NCI-H2171 (cell line): Measurements from ENCODE around the gene ARSI.

Experiments used
- DNase-seq: peaks from one replicate; lab custom pipeline; 2025; lab: John Stamatoyannopoulos, UW

The ARSI gene

DNA sequence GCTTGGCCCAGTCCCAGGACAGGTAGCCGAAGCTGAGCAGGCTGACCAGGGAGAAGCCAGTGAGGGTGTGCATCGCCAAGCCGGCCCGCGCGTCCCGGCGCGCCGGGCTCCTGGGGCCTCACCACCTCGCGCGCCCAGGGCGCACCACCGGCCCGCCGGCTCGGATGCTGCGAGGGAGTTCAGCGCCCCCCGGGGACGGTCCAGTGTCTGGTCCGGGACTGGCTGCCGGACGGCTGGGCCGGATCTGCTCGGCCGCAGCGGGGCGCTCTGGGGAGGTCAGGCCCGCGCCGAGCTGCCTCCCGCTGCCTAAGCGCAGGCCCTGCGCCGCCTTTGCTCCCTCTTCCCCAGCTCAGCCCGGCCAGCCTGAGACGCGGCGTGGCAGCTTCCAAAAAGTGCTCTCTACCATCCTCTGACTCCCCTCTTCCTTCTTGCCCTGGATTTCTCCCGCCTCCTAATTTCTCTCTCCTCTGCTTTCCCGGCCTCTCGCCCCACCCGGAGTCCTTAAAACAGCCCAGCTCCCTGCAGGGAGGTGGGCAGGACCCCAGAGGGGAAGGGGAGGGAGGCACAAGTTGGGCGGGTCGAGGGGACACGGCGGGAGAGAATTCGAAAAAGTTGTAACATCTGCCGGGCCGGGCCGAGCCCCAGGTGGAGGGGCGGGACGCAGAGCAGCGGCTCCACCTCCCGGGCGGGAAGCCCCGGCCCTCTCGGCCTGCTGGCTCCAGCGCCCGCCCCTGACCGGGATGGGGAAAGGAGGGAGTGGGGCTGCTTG, at the start of gene ARSI:
Gene ARSI (minus strand): TSS at position 605 of the 769 bp plus-strand sequence. CDS start 532 bp downstream, at position 73.
- no peak for DNase-seq

DNA sequence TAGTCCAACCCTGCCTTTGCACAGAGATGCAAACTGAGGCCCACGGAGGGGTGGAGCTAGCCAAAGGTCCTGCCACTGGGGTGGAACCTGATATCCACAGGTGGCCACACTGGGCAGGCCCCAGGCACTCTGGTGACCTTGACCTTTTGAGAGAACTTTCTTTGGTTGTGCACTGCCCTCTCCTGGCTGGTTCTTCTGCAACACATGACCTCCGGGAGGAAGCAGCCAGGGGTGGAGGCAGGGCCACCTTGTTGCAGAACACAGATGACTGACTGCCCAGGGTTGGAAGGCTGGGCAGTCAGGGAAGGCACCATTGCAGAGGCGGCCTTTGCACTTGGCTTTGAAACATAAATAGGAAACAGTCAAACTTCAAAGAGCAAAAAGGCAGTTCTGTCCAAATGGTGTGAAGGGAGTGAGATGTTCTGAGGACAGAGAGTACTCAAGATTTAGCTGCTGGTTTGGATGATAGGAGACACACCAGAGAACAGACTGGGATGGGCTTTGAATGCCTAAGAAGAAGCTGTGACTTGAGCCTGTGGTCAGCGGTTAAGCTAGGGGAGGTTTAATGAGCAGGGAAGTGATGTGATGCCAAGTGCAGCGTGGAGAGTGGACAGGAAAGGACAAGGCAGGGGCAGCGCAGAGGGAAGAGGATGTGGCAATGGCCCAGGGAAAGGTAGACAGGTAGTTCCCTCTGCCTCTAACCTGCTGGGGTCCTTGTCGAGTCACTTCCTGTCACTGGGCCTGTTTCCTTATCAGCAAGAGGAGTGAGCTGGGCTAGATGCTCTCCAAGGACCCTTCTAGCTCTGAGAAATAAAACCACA, 48.0 kb upstream of the ARSI start:
- DNase-seq = no peak

DNA sequence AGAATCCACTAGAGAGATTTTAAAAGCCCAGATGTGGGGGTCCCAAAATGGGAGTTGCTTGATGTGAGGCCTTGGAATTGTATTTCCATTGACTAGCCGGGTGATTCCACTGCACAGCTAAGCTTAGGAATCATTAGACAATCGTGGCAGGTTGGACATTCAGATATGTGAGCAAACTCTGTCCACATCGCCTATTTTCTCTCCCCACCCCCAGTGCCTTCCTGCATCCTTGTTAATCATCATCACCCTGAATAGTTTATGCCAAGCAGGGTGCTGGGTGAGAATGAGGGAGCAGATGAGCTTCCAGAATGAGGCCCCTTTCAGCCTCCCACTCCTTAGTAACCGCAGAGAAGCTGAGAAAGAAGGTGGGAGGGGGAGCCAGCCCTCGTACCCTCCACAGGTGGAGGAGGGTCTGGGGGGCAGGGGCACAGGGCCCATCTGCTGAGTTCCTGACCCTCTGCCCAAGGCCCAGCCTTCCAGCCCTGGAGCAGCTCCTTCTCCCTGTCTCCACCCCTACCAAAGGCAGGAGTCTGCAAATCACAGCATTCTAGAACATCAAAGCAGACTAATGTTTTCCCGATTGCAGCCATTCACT, 47.1 kb upstream of the ARSI start:
- DNase-seq = no peak

DNA sequence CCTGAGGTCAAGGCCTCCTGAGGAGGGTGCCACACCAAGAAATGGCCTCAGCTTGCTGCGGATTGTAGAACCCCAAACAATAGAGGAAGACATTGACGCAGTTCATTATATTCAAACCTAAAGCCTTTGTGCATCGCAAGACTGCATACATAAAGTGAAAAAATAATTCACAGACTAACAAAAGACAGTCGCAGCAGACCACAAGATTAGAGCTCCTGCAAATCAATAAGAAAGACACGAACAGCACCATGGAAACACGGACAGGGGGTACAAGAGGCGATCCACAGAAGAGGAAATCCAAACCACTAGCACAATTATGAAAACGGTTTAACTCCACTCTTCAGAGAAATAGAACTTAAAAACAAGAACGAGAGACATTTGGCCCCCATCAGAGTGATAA, 44.7 kb upstream of the ARSI start:
- DNase-seq = no peak

DNA sequence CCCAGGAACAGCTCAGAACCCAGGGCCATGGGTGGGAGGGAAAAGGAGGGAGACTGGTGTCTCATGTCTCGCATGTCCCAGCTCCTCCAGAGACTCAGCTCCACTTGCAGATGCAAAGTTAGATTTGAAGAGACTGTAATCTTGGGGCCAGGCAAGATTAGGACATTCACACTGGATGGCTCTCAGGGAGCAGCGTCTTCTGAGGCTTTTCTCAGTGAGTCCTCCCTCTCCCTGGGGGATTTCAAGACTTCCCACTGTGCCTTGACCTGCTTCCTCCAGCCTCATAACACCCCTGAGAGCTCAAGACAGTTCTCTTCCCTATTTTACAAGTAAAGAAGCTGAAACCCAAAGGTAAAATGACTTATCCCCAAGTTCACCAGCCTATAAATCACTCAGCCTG, 44.3 kb upstream of the ARSI start:
- DNase-seq = no peak

DNA sequence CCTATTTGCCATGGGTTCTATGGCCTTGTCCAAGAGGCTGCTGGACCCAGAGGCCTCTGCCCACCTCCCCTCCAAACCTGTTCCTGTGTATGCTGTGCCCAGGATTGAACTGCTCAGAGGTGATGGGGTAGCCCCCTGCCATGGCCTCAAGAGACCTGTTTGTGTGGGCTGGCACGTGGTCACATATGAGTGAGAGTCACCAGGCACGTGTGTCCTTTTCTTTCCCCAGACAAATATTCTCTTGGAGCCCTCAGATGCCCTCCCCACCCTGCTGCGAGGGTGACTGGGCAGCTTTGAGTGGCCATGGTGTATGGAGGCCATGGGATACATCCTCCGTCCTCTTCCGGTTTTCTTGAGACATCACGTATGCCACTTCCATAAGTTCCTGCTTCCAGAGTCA, 43.9 kb upstream of the ARSI start:
- no peak for DNase-seq

DNA sequence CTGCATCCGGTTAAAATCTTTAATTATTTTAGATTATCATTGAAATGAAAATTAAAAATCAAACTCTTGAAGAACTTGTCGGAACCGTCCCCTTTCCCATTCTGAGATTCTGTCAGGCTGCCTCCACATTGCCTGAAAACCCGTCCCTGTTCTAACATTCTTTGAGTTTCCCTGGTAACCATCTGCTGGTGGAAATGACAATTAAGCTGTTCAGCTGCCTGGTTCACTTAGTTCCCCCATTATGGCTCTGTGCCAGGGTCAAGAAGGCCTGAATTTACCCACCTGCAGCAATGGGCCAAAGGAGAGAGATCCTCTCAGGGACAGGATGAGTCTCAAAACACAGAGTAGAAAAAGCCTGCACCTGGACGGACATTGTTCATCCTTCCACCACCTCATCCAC, 43.0 kb upstream of the ARSI start:
- no peak for DNase-seq

DNA sequence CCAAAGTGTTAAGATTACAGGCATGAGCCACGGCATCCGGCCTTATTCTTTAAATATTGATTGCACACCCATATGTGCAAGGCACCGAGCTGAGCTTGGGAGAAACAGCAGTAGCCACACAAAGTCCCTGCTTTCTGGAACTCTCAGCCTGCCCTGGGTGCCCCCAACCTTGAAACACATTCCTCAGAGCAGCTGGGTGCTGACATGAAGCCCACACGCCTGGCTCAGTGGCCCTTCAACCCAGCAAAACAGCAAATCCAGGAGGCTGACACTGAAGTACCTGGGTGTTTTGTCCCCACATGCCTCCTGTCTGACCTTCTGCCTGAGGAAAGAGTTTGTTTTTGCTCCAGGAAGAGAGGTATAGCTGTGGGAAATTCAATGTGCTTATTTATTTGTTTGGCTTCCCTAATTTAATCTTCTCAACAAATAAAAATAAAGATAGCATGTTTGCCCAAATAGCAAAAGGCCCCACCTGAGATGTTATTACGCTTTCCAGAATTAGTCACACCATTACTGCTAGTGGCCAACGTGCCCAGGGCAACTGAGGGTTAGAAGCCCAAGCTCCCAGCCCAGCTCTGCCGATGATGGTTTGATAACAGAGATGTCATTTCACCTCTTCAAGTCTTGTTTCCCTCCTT, 41.4 kb upstream of the ARSI start:
- no peak for DNase-seq

DNA sequence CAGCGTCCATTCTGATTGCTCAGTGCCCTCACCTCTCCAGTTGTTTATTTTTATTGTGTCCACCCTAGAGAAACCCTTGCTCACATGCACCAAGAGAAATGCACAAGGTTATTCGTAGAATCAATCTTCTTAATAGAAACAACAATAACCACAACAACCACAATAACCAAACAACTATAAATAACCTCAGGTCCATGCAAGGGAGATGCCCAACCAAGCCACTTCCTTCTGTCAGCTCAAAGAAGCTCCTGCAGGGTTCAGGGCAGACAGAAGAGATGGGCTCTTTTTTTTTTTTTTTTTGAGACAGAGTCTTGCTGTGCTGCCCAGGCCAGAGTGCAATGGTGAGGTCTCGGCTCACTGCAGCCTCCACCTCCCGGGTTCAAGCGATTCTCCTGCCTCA, 39.9 kb upstream of the ARSI start:
- no peak for DNase-seq

DNA sequence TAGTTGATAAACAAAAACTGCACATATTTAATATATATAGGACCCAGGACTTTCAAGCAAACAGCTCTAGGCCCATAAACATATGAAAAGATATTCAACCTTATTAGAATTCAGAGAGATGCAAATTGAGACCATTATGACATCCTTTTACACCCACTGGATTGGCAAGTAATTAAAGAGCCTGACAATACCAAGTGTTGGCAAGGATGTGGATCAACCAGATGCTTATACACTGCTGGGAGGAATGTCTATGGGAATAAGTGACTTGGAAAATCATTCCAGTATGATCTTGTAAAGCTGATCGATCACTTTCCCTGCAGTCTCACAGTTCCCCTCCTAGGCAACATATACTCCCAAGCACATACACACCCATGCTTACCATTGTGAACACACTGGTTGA, 39.3 kb upstream of the ARSI start:
- DNase-seq = no peak

DNA sequence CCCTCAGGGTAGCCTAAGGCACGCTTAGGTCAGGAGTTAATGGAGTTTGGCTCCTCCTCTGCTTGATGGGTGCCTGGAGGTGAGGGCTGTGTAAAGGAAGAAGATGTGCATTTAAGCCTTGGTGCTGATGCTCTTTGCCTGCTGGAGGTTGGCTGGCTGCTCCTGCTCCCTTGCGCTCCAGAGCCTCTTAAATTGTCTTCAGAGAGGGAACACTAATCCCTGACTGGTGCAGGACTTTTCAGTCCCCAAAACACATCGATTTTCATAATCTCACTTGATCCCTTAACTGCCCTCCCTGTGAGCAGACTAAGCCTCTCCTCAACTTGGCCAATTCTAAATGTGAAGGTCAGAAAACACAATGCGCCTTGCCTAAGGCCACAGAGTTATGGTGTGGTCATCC, 38.6 kb upstream of the ARSI start:
- no peak for DNase-seq

DNA sequence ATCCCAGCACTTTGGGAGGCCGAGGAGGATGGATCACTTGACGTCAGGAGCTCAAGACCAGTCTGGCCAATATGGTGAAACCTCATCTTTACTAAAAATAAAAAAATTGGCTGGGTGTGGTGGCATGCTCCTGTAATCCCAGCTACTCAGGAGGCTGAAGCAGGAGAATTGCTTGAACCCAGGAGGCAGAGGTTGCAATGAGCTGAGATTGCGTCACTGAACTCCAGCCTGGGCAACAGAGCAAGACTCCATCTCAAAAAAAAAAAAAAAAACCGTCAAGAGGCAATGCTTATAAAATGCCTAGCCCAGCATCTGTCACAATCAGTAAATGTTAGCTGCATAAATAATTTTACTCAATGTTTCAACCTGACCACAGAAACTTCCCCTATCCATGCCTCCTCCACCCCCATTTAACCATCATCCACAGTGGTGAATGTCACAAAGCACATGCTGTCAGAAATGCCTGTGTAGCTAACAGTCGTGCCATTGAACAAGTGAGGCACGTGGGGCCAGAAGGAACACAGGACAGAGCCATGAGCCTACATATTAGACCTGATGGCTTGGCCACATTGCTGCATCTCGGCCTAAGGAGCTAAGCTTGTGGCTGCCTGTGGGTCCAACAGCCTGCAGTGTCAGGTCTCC, 38.0 kb upstream of the ARSI start:
- DNase-seq = no peak

DNA sequence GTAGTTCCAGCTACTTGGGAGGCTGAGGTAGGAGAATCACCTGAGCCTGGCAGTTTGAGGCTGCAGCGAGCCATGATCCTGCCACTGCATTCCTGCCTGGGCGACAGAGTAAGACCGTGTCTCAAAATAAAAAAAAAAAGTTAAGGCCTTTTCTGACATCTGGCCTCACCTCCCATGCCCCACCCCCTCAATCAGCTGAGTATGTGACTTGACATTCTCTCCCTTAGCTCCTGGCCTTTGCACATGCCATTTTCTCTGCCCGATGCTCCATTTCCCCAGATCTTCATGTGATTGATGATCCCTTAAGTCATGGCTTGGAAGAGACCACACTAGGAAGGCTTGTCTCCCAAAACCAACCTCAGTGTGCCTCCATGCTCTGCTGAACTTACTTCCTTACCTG, 37.1 kb upstream of the ARSI start:
- no peak for DNase-seq

DNA sequence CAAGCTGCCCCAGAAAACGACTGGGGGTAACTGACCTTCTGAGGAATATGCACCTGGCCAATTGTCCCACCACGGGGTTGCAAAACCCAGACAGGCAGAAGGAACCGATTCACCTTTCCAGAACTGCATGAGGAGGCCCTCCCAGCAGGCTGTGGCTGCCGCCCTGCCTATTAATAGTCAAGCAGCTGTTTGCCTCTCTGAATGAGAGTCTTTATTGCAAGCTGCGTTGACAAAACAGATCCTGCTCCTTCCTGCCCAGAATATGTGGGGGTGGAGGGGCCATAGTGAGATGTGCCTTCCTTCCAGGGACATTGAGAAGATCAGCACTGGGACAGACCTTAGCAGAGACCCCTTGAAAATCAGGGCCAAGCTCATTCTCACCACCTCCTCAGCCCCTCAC, 36.5 kb upstream of the ARSI start:
- DNase-seq = no peak

DNA sequence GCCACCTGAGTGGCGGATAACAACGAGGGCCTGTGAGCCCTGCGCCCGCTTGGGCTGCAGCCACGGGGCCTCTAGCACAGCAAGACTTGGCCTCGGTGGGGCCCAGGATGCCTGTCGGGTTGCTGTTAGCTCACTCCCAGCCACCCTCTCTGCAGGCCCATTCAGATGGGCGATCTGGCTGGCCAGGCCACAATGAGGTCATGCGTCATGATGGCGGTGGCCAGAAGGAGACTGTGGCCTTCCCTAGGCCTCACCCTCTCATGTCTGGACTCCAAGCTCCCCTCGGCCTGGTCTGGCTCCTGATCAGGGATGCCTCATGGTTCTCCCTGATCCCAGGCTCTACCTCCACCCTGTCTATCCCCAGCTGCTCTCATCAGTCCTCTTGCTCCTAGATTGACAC, 35.8 kb upstream of the ARSI start:
- DNase-seq = no peak

DNA sequence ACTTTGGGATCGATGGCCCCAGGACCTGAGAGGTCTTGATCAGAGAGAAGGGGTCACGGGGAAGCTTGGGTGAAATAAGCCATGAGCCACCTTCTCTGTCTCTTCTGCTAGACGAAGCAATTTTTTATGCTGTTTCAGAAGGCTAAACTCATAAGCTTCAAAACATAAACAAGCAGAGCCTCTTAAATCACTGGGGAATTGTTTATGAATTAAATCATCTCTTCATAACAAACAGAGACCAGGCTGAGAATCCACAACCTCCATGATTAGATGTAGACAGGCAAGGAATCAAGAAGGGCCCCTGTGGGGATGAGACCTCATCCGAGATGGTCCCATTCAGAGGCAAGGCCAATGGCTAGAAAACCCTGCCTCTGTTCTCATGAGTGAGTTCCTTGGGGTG, 33.1 kb upstream of the ARSI start:
- DNase-seq = no peak

DNA sequence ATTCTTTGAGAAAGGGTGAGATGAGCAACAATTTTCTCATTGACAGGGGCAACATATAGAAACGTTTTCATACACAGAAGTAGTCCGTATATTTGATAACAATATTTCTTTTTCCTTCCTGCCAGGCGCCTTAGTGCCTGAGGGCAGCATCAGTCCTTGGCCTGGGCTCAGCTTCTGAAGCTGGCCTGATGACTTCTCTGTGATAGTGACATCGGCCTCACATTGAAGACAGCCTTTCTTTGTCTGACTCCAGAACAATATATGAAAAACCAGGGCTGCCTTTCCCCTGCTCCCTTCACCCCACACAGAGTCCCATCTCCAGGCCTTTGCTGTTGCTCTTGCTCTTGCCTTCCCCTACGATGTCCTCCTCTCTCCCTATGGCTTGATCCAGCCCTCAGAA, 30.7 kb upstream of the ARSI start:
- DNase-seq = no peak

DNA sequence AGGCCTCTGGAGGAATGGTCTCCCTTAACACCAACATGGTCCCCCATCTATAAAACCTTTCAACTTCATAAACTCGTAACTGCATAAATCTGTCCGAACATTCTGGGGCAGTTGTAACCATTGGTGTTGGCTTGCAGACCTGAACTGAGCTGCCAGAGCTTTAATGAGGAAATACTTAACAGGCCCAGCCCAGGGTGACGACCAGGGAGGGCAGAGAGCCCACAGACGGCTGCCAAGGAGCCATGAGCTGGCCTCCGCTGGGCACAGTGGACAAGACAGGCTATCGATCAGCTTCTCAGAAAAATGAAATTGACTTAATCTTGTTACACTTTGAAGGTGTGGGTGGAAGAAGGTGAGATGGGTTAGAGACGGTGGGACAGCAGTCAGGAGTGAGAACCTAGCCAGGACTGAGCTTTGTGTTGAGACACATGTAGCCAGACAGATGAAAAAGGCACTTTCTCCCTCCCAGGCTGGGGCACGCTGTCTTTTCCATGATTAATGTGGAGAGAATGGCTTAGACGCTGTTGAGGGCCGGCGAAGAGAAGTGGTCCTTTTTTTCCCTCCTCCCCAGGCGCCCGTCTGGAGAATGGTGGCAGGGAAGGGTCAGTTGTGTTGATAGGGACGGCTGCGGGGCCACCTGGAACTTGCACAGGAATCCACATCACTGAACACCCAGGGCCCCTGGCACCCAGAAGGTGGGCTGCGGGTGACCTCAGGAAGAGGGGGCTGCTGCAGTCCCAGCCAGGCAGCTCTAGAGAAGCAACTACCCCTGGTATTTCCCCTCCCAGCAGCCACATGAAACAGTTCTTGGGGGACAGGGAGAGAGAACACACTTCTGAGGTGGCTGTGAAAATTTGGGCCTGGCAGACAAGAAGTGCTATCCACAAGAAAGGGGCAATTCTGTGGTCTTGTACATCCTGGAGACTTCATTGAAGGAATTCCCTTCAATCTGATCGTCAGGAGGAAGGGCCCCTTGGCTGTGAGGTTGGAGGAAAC, 27.5 kb upstream of the ARSI start:
- DNase-seq = no peak

DNA sequence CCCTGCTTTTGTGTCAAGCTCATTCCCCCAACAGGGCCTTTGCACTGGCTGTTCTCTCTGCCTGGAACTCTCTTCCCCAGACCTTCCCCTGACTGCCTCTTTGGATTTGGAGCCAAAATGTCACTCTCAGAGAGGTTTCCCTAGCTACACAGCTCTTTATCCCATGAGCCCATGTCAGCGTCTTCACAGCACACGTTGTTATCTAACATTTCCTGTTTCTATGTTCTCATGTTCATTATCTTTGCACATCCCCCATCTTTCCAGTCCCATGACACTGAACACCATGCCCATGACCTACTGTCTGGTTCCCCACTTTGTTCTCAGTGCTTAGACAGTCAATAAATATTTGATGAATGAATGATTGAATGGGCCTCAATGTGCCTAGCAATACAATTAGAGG, 26.3 kb upstream of the ARSI start:
- no peak for DNase-seq

DNA sequence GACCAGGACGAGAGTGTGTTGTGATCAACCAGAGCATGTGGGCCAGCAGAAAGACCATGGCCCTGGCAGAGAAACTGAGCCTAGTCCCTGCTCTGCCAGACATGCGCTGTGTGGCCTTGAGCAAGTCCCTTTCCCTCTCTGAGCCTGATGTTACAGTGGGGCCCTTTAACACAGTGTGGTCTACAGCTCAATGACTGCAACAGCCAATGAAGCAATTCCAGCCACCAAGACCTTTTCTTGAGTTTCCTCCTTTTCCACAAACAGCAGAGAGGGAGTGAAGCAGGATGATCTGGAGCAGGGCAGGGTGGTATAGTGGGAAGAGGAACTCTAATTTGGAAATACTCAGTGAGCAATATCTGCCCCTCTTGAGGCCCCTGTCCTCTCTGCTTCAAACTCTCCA, 25.8 kb upstream of the ARSI start:
- no peak for DNase-seq

DNA sequence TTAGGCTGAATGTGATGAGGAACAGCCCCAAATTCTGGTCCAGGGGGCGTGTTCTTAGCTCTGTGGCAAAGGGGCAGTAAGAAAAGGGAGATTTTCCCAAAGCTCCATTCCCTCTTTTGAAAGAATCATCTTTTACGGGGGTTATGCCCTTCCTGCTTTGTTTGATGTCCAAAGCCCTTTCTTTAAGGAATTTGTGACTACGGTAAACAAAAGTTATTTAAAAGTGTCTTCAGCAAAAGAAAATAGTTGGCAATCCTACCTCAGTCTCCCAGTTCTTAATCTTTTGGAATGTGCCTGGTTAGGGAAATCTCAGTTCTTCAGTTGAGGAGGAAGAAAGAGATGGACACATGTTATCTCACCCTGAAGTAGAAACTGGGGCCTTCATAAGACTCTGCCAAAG, 24.4 kb upstream of the ARSI start:
- no peak for DNase-seq
